SK-N-SH (cell line): Measurements from ENCODE around the gene UBAC2. TPM values are rescaled to one million over a fixed set of nuclear protein-coding genes. Genes with fewer than 3 reads are reported as not detected.

Experiments used
- CTCF ChIA-PET: fragments of 300-600, 350-600 bp; formaldehyde crosslinking; extraction: SDS; loops from one replicate; lab custom pipeline; 2021; lab: Yijun Ruan, JAX
- POLR2A ChIA-PET: fragments of 350-600 bp; sonication (Branson Sonifier 250); formaldehyde crosslinking; extraction: SDS; loops from one replicate; lab custom pipeline; 2020; ENCODE audit warnings: antibody characterized with exemption, inconsistent platforms; lab: Yijun Ruan, JAX
- DNase-seq: peaks from one replicate; pipeline ENCODE4 v3.0.0; 2012
- H2AFZ ChIP-seq: fragments of 200-600 bp; sonication (generic); 2 replicates; pipeline ENCODE4 v1.8.1; 2016; ENCODE audit warnings: antibody characterized with exemption, mild to moderate bottlenecking, low read depth
- H3F3A ChIP-seq: fragments of 200-600 bp; sonication (generic); replicated peaks from 2 replicates; pipeline ENCODE3; 2016; ENCODE audit warnings: antibody characterized with exemption, mild to moderate bottlenecking; ENCODE audit not compliant: insufficient read depth
- H3K27ac ChIP-seq, 2 experiments: fragments of 200-500 bp in 1 of 2; fragments of 200-600 bp in 1 of 2; sonication (Bioruptor generic) in 1 of 2; sonication (generic), shearing (Covaris generic) in 1 of 2; 2 replicates each; pipeline versions ENCODE4 v1.5.1 to v1.6.1; 2014 to 2016; ENCODE audit warnings: low read depth in 2 of 2, inconsistent platforms in 1 of 2, low read length in 1 of 2, mild to moderate bottlenecking in 1 of 2, mixed read lengths in 1 of 2
- H3K27me3 ChIP-seq: fragments of 200-600 bp; sonication (generic), shearing (Covaris generic); 2 replicates; pipeline ENCODE4 v1.6.1; 2016; ENCODE audit warnings: mixed run types; ENCODE audit not compliant: insufficient read depth
- H3K36me3 ChIP-seq, 2 experiments: fragments of 200-500 bp in 1 of 2; fragments of 200-600 bp in 1 of 2; sonication (Bioruptor generic) in 1 of 2; sonication (generic) in 1 of 2; replicated peaks in 1 of 2; 2 replicates each; pipeline versions ENCODE3 to v1.5.1; 2014 to 2016; ENCODE audit warnings: low read length in 1 of 2, mild to moderate bottlenecking in 1 of 2; ENCODE audit not compliant: insufficient read depth in 2 of 2, control insufficient read depth in 1 of 2
- H3K4me1 ChIP-seq, 2 experiments: fragments of 200-500 bp in 1 of 2; fragments of 200-600 bp in 1 of 2; sonication (Bioruptor generic) in 1 of 2; sonication (generic), shearing (Covaris generic) in 1 of 2; 2 replicates each; pipeline versions ENCODE4 v1.5.1 to v1.6.1; 2014 to 2016; ENCODE audit warnings: low read depth in 1 of 2, low read length in 1 of 2, mixed run types in 1 of 2; ENCODE audit not compliant: insufficient read depth in 2 of 2, control insufficient read depth in 1 of 2
- H3K4me2 ChIP-seq: fragments of 200-600 bp; sonication (generic), shearing (Covaris generic); 2 replicates; pipeline ENCODE4 v1.6.1; 2017; ENCODE audit warnings: mixed run types
- H3K4me3 ChIP-seq, 2 experiments: fragments of 200-500 bp in 1 of 2; fragments of 200-600 bp in 1 of 2; sonication (Bioruptor generic) in 1 of 2; sonication (generic), shearing (Covaris generic) in 1 of 2; 2 replicates each; pipeline versions ENCODE4 v1.5.1 to v1.8.1; 2014 to 2016; ENCODE audit warnings: low read depth in 2 of 2, inconsistent platforms in 1 of 2, low read length in 1 of 2, mild to moderate bottlenecking in 1 of 2, mixed read lengths in 1 of 2, moderate library complexity in 1 of 2
- H3K79me2 ChIP-seq: fragments of 200-600 bp; sonication (generic); 2 replicates; pipeline ENCODE4 v1.8.1; 2017; ENCODE audit warnings: mild to moderate bottlenecking; ENCODE audit not compliant: insufficient read depth
- H3K9ac ChIP-seq: fragments of 200-600 bp; sonication (generic); 2 replicates; pipeline ENCODE4 v1.6.1; 2017; ENCODE audit warnings: mixed run types
- H3K9me2 ChIP-seq: fragments of 200-600 bp; sonication (generic); 2 replicates; pipeline ENCODE4 v1.6.1; 2017; ENCODE audit warnings: mixed run types
- H3K9me3 ChIP-seq: fragments of 200-600 bp; sonication (generic); 2 replicates; pipeline ENCODE4 v1.6.1; 2017; ENCODE audit warnings: mixed run types, mild to moderate bottlenecking, moderate library complexity
- H4K20me1 ChIP-seq: fragments of 200-600 bp; sonication (generic); 2 replicates; pipeline ENCODE4 v1.6.1; 2017; ENCODE audit warnings: mild to moderate bottlenecking, mixed run types; ENCODE audit not compliant: insufficient read depth
- CTCF ChIP-seq: fragments of 200-600 bp; sonication (generic); IDR thresholded peaks from 2 replicates; pipeline ENCODE4 v1.6.1; 2017; ENCODE audit warnings: antibody characterized with exemption, mild to moderate bottlenecking, moderate library complexity
- ELF1 ChIP-seq: IDR thresholded peaks from 2 replicates; pipeline ENCODE4 v1.4.0; 2012
- EP300 ChIP-seq, 2 experiments: IDR thresholded peaks; 2 replicates each; pipeline versions ENCODE4 v1.4.0 to v1.6.1; 2012; ENCODE audit warnings: borderline replicate concordance in 1 of 2, low read depth in 1 of 2, low read length in 1 of 2
- EZH2phosphoT487 ChIP-seq: fragments of 200-600 bp; sonication (generic); IDR thresholded peaks from 2 replicates; pipeline ENCODE4 v1.6.1; 2017; ENCODE audit warnings: low read depth, mixed run types, mild to moderate bottlenecking, antibody characterized with exemption, moderate library complexity, borderline replicate concordance
- FOSL2 ChIP-seq: IDR thresholded peaks from 2 replicates; pipeline ENCODE4 v1.4.0; 2012; ENCODE audit warnings: low read depth, mild to moderate bottlenecking, moderate library complexity, borderline replicate concordance
- FOXM1 ChIP-seq: IDR thresholded peaks from 2 replicates; pipeline ENCODE4 v1.4.0; 2012; ENCODE audit warnings: low read depth, mild to moderate bottlenecking
- JUND ChIP-seq: IDR thresholded peaks from 2 replicates; pipeline ENCODE4 v1.4.0; 2012
- NRF1 ChIP-seq: IDR thresholded peaks from 2 replicates; pipeline ENCODE4 v1.6.1; 2012; ENCODE audit warnings: low read depth, mild to moderate bottlenecking, low read length
- RFX5 ChIP-seq: IDR thresholded peaks from 2 replicates; pipeline ENCODE4 v1.6.1; 2012; ENCODE audit warnings: mild to moderate bottlenecking, improper control_type of control experiment, low read length
- SMC3 ChIP-seq: IDR thresholded peaks from 2 replicates; pipeline ENCODE4 v1.6.1; 2012; ENCODE audit warnings: low read depth, low read length, improper control_type of control experiment
- WGBS: methylation state at CpG from one replicate; pipeline ENCODE4 v1.1.6; 2017; ENCODE audit warnings: low lambda C conversion rate; 5-methylcytosine and 5-hydroxymethylcytosine counted together
- polyA plus RNA-seq, 3 experiments: library from polyadenylated mRNA; depleted of rRNA; stranded (reverse); fragments of >200 nt; gene quantifications; 2 replicates each; pipeline ENCODE4 v1.2.3, GENCODE V29; 2012
- TF ChIP-seq, protein P1 (sequence below): IDR thresholded peaks from 2 replicates; pipeline ENCODE4 v1.6.1; 2012; ENCODE audit warnings: mild to moderate bottlenecking, low read depth, low read length, moderate library complexity

UBAC2 gene
- polyA plus RNA-seq, 1 of the 3 experiments (the other 2 are of a cell fraction): 79.0 TPM

DNA sequence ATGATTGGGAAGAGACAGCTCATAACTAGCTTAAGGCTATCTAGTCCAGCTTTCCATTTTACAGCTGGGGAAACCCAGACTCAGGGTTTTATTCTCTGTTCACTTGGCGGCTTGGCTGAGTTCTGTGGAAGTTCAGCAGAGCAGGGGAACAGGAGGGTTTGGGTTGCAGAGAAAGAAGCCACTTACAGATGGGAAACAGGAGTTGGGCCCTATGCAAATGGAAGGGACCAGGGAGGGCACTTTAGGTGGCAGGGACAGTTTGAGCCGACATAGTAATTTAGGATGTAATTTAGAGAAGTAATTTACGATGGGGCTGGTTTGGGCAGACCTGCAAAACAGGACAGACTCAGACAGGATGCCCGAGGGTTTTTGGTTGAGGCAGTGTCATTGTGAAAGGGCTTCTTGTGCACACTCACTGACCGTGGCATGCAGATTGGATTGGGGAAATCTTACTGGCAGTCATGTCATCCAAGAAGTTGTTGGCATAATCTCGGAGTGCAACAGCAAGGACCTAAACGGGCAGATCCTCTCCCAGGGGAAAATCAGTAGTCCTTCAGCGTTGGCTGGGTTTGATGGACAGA is 153.8 kb downstream of the UBAC2 start:
- no peak for DNase-seq
- Histone ChIP-seq H3K36me3 (peaks cover 5 to 29% of the 10 kb centered on the region in 2 experiments), H3K27ac (peak overlapping the region in 1 of 2 experiments; percentile 1; a peak in 1 of 4 replicates), H3K27me3 (no peaks in the 10 kb centered on the region), H3K9me2 (no peaks in the 10 kb centered on the region), H3K9ac (no peak overlapping the region), H3K4me2 (no peak overlapping the region), H4K20me1 (peaks cover 4% of the 10 kb centered on the region; the same call in 1 of the 2 replicates), H2AFZ (no peak overlapping the region), H3K9me3 (no peaks in the 10 kb centered on the region), H3K4me3 (no peak overlapping the region), H3K79me2 (no peaks in the 10 kb centered on the region), H3F3A (peaks cover 18% of the 10 kb centered on the region), H3K4me1 (peaks cover 14 to 18% of the 10 kb centered on the region in 2 experiments; a peak in 2 of 4 replicates)
- TF ChIP-seq SMC3 (no peak), JUND (no peak), ELF1 (no peak), NRF1 (no peak)
- CTCF ChIA-PET: interaction anchor here (1.5 to 1.8 kb wide), 2 partner anchors 85 kb away, joined by 3 to 6 read pairs; no protein-coding TSS in a partner anchor
- POLR2A ChIA-PET: no interaction called here
- 92% methylated on average over 8 of the region's 8 CpGs for WGBS

DNA sequence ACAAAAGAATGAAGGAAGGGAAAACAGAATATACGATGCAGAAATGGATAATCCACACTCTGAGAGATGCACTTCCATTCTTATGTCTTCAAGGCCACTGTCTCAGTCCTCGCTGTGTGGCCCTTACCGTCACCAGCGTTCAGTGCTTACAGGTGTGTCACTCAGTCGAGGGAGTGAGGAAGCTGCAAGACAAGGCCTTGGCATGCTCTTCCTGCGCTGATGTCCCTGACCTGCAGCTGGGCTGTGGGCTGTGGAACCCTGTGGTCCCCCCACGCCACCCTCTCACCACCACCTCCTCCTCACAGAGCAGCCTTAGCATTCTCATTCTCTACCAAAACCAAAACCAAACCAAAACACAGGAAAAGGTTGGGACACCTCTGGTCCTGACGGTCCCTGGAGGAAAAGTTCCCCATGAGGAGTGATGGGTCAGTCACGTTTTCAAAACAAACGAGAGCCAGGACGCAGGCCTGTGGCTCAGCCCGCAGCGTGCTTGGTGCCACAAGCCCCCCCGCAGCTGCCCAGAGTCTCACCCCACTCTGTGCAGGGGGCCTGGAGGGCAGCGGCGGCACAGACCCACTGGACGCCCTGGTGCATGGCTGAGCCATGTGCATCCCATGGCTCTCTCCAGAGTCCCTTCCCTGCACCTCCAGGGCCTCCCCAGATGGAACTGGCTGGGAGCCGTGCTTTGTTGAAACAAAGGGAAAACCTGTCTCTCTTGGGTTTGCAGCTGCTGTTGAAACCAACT is 154.8 kb downstream of the UBAC2 start:
- Histone ChIP-seq H3K27ac (no peak overlapping the region; a peak in 1 of 4 replicates), H3K4me1 (peaks cover 14 to 17% of the 10 kb centered on the region in 2 experiments; a peak in 2 of 4 replicates), H3K36me3 (peaks cover 5 to 31% of the 10 kb centered on the region in 2 experiments), H3K27me3 (no peaks in the 10 kb centered on the region), H3K4me3 (no peak overlapping the region), H3K9ac (no peak overlapping the region), H3K9me2 (no peaks in the 10 kb centered on the region), H3K9me3 (no peaks in the 10 kb centered on the region), H2AFZ (no peak overlapping the region), H3K4me2 (no peak overlapping the region), H4K20me1 (peaks cover 4% of the 10 kb centered on the region; the same call in 1 of the 2 replicates), H3K79me2 (no peaks in the 10 kb centered on the region), H3F3A (peaks cover 18% of the 10 kb centered on the region)
- TF ChIP-seq EP300 (IDR thresholded peaks at IDR 0.05; ENCODE audit: borderline replicate concordance in 1 of 2, low read depth in 1 of 2, low read length in 1 of 2) (no peak), FOXM1 (no peak), RFX5 (no peak), EZH2phosphoT487 (no peak), ELF1 (no peak), CTCF (no peak), FOSL2 (no peak), SMC3 (no peak)
- TF ChIP-seq, protein P1, sequence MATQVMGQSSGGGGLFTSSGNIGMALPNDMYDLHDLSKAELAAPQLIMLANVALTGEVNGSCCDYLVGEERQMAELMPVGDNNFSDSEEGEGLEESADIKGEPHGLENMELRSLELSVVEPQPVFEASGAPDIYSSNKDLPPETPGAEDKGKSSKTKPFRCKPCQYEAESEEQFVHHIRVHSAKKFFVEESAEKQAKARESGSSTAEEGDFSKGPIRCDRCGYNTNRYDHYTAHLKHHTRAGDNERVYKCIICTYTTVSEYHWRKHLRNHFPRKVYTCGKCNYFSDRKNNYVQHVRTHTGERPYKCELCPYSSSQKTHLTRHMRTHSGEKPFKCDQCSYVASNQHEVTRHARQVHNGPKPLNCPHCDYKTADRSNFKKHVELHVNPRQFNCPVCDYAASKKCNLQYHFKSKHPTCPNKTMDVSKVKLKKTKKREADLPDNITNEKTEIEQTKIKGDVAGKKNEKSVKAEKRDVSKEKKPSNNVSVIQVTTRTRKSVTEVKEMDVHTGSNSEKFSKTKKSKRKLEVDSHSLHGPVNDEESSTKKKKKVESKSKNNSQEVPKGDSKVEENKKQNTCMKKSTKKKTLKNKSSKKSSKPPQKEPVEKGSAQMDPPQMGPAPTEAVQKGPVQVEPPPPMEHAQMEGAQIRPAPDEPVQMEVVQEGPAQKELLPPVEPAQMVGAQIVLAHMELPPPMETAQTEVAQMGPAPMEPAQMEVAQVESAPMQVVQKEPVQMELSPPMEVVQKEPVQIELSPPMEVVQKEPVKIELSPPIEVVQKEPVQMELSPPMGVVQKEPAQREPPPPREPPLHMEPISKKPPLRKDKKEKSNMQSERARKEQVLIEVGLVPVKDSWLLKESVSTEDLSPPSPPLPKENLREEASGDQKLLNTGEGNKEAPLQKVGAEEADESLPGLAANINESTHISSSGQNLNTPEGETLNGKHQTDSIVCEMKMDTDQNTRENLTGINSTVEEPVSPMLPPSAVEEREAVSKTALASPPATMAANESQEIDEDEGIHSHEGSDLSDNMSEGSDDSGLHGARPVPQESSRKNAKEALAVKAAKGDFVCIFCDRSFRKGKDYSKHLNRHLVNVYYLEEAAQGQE: no peak
- WGBS: 95% methylated on average over 10 of the region's 18 CpGs
- DNase-seq: no peak
- ChIA-PET POLR2A (no interaction called here), CTCF (interaction anchor here (1.5 kb wide), 1 partner anchor 86 kb away, joined by 3 read pairs; no protein-coding TSS in a partner anchor)
